K562 (cell line): ENCODE data around the gene MRPS18B. TPM values are rescaled to one million over a fixed set of nuclear protein-coding genes. Genes with fewer than 3 reads are reported as not detected.
A peak's percentile ranks its signal among the peaks of the same experiment; 100 is the strongest.

Experiments
- CREB3 ChIP-seq: fragments of 450-650 bp; conservative IDR thresholded peaks from 2 replicates; pipeline ENCODE4 v1.6.1; 2016; ENCODE audit warnings: missing genetic modification characterization, low read depth, mild to moderate bottlenecking, missing compliant biosample characterization, moderate library complexity
- DPF2 ChIP-seq: fragments of 450-650 bp; IDR thresholded peaks from 2 replicates; pipeline ENCODE4 v1.6.1; 2016
- ELF1 ChIP-seq: fragments of 200-800 bp; sonication (Bioruptor generic); IDR thresholded peaks from 2 replicates; pipeline ENCODE4 v1.6.1; 2016; ENCODE audit warnings: missing genetic modification characterization, missing compliant biosample characterization
- GTF2E2 ChIP-seq: fragments of 200-800 bp; sonication (Bioruptor generic); IDR thresholded peaks from 2 replicates; pipeline ENCODE4 v1.6.1; 2016; ENCODE audit warnings: missing genetic modification characterization, missing compliant biosample characterization
- JUND ChIP-seq, 2 experiments: IDR thresholded peaks; 2 replicates in 1 of 2; 3 replicates in 1 of 2; pipeline ENCODE4 v1.6.1; 2011; ENCODE audit warnings: borderline replicate concordance in 2 of 2, low read depth in 2 of 2, low read length in 2 of 2, improper control_type of control experiment in 1 of 2, missing biosample characterization in 1 of 2, missing genetic modification characterization in 1 of 2, missing genetic modification reagents in 1 of 2
- MTA3 ChIP-seq: fragments of 450-650 bp; formaldehyde crosslinking; IDR thresholded peaks from 2 replicates; pipeline ENCODE4 v1.6.1; 2017; ENCODE audit warnings: mild to moderate bottlenecking, borderline replicate concordance
- NCOR1 ChIP-seq: fragments of 450-650 bp; IDR thresholded peaks from 2 replicates; pipeline ENCODE4 v1.6.1; 2016; ENCODE audit warnings: mild to moderate bottlenecking, moderate library complexity
- NFRKB ChIP-seq: fragments of 450-650 bp; IDR thresholded peaks from 2 replicates; pipeline ENCODE4 v1.6.1; 2016; ENCODE audit warnings: low read depth
- NFXL1 ChIP-seq: fragments of 450-650 bp; formaldehyde crosslinking; IDR thresholded peaks from 2 replicates; pipeline ENCODE4 v1.4.0; 2021; ENCODE audit warnings: mild to moderate bottlenecking
- PPARD ChIP-seq: fragments of 250-450 bp; sonication (Bioruptor Pico); IDR thresholded peaks from 2 replicates; pipeline ENCODE4 v1.8.0; 2022; ENCODE audit warnings: inconsistent platforms, mild to moderate bottlenecking, moderate library complexity
- RUNX1 ChIP-seq: sonication (generic); IDR thresholded peaks from 2 replicates; pipeline ENCODE4 v1.6.1; 2016; ENCODE audit warnings: antibody characterized with exemption, low read depth
- TARDBP ChIP-seq: fragments of 450-650 bp; IDR thresholded peaks from 2 replicates; pipeline ENCODE4 v1.6.1; 2016
- ZBTB5 ChIP-seq: fragments of 450-650 bp; IDR thresholded peaks from 2 replicates; pipeline ENCODE4 v1.6.1; 2017; ENCODE audit warnings: antibody characterized with exemption
- ZBTB7A ChIP-seq: IDR thresholded peaks from 2 replicates; pipeline ENCODE4 v1.6.1; 2011; ENCODE audit warnings: low read depth, mild to moderate bottlenecking, low read length, moderate library complexity, borderline replicate concordance; ENCODE audit not compliant: control insufficient read depth
- ZNF324 ChIP-seq: fragments of 250-450 bp; sonication (Bioruptor Pico); IDR thresholded peaks from 2 replicates; pipeline ENCODE4 v1.4.0; 2020; ENCODE audit warnings: mild to moderate bottlenecking
- polyA plus RNA-seq, 8 experiments: library from polyadenylated mRNA; depleted of rRNA in 4 of 8; stranded (reverse) in 5 of 8; unstranded in 3 of 8; fragments of >200 nt; fragmentation: Nextera tagmentation in 2 of 8; fragmentation: Illumina TruSeq in 1 of 8; extraction: Ambion mirVana in 2 of 8; extraction: Trizol in 1 of 8; gene quantifications; 2 replicates each; pipeline versions ENCODE4 v1.2.1 to v1.2.3, GENCODE V29; 2011 to 2014; ENCODE audit warnings: inconsistent platforms in 1 of 8, missing spikeins in 1 of 8
- total RNA-seq, 7 experiments: library from RNA; depleted of rRNA in 6 of 7; stranded (reverse); fragments of >200 nt in 6 of 7; fragmentation: Illumina TruSeq in 2 of 7; extraction: Trizol in 2 of 7; gene quantifications; 2 replicates each; pipeline versions ENCODE4 v1.2.1 to v1.2.3, GENCODE V29; 2011 to 2021; ENCODE audit warnings: low replicate concordance in 1 of 7
- TF ChIP-seq, protein P1 (sequence below): fragments of 450-650 bp; formaldehyde crosslinking; IDR thresholded peaks from 2 replicates; pipeline ENCODE4 v1.4.0; 2022; ENCODE audit warnings: missing genetic modification characterization
- TF ChIP-seq, protein P2 (sequence below): fragments of 250-450 bp; sonication (Bioruptor Pico); IDR thresholded peaks from 2 replicates; pipeline ENCODE4 v1.4.0; 2020; ENCODE audit warnings: mild to moderate bottlenecking
- TF ChIP-seq, protein P3 (sequence below): sonication (generic); formaldehyde crosslinking; IDR thresholded peaks from 2 replicates; pipeline ENCODE4 v1.8.1; 2023; ENCODE audit warnings: mild to moderate bottlenecking, missing genetic modification reagents
- TF ChIP-seq, protein P4 (sequence below): fragments of 250-450 bp; sonication (Bioruptor Pico); IDR thresholded peaks from 2 replicates; pipeline ENCODE4 v1.8.0; 2021; ENCODE audit warnings: mild to moderate bottlenecking, moderate library complexity

The MRPS18B gene
- total and polyA plus RNA-seq, 9 of the 15 experiments (the other 6 are each of a cell fraction or from before 2014, with no cell fraction given) = 132 to 383 (median 178) TPM

- TF ChIP-seq NFRKB = no peak
- TF ChIP-seq ZNF324 (CRISPR knock-in tag) = no peak
- peak; percentile 93; the same call in 1 of the 2 replicates for TF ChIP-seq MTA3
- TF ChIP-seq, protein P1, sequence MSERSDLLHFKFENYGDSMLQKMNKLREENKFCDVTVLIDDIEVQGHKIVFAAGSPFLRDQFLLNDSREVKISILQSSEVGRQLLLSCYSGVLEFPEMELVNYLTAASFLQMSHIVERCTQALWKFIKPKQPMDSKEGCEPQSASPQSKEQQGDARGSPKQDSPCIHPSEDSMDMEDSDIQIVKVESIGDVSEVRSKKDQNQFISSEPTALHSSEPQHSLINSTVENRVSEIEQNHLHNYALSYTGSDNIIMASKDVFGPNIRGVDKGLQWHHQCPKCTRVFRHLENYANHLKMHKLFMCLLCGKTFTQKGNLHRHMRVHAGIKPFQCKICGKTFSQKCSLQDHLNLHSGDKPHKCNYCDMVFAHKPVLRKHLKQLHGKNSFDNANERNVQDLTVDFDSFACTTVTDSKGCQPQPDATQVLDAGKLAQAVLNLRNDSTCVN = no peak
- TF ChIP-seq, protein P2, sequence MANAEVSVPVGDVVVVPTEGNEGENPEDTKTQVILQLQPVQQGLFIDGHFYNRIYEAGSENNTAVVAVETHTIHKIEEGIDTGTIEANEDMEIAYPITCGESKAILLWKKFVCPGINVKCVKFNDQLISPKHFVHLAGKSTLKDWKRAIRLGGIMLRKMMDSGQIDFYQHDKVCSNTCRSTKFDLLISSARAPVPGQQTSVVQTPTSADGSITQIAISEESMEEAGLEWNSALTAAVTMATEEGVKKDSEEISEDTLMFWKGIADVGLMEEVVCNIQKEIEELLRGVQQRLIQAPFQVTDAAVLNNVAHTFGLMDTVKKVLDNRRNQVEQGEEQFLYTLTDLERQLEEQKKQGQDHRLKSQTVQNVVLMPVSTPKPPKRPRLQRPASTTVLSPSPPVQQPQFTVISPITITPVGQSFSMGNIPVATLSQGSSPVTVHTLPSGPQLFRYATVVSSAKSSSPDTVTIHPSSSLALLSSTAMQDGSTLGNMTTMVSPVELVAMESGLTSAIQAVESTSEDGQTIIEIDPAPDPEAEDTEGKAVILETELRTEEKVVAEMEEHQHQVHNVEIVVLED (CRISPR knock-in tag) = no peak
- no peak for TF ChIP-seq NFXL1
- no peak; the same call in 1 of the 2 replicates for TF ChIP-seq GTF2E2
- TF ChIP-seq, protein P3, sequence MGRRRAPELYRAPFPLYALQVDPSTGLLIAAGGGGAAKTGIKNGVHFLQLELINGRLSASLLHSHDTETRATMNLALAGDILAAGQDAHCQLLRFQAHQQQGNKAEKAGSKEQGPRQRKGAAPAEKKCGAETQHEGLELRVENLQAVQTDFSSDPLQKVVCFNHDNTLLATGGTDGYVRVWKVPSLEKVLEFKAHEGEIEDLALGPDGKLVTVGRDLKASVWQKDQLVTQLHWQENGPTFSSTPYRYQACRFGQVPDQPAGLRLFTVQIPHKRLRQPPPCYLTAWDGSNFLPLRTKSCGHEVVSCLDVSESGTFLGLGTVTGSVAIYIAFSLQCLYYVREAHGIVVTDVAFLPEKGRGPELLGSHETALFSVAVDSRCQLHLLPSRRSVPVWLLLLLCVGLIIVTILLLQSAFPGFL (CRISPR knock-in tag) = 0 out of 2 replicates have a peak, but pooled peaks have one; percentile 32
- peak; percentile 13; the same call in 1 of the 2 replicates for TF ChIP-seq JUND (IDR thresholded peaks at IDR 0.05; ENCODE audit: borderline replicate concordance, low read depth, low read length)
- TF ChIP-seq JUND (tag; IDR thresholded peaks at IDR 0.05; ENCODE audit: borderline replicate concordance, low read depth, low read length) = 0 out of 3 replicates have a peak, but pooled peaks have one; percentile 34
- TF ChIP-seq TARDBP = peak; percentile 44; the same call in 1 of the 2 replicates
- TF ChIP-seq, protein P4, sequence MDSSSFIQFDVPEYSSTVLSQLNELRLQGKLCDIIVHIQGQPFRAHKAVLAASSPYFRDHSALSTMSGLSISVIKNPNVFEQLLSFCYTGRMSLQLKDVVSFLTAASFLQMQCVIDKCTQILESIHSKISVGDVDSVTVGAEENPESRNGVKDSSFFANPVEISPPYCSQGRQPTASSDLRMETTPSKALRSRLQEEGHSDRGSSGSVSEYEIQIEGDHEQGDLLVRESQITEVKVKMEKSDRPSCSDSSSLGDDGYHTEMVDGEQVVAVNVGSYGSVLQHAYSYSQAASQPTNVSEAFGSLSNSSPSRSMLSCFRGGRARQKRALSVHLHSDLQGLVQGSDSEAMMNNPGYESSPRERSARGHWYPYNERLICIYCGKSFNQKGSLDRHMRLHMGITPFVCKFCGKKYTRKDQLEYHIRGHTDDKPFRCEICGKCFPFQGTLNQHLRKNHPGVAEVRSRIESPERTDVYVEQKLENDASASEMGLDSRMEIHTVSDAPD (CRISPR knock-in tag) = no peak
- TF ChIP-seq ZBTB7A = peak; percentile 97
- TF ChIP-seq RUNX1 = no peak
- TF ChIP-seq PPARD = no peak
- TF ChIP-seq NCOR1 = no peak
- no peak for TF ChIP-seq DPF2
- TF ChIP-seq ZBTB5 = no peak
- no peak for TF ChIP-seq ELF1
- TF ChIP-seq CREB3 = no peak
Observed at GRCh38 chr6:30647242-30648116, 29.8 kb downstream of the MRPS18B start (continued).
